Stimulated activated effector memory CD8-positive, alpha-beta T cell treated with anti-CD3 and anti-CD28 coated beads, Interleukin-12 subunit alpha, Interleukin-12 subunit beta, amount 100 ng/mL, for 72 hours (primary cell): ENCODE measurements around the gene HDGFL3.
A peak's percentile ranks its signal among the peaks of the same experiment; 100 is the strongest.

Experiments
- ATAC-seq: fragments of 150-1000 bp; cut with Tn5 transposase; 2 replicates; pipeline ENCODE4 v1.10.0; 2021
- DNase-seq, 2 donors: peaks; one replicate each; pipeline ENCODE4 v3.0.0; 2021 to 2022; ENCODE audit warnings: low spot score in 2 of 2
- H3K27ac Mint-ChIP-seq: one replicate; pipeline ENCODE4 v1.8.0; 2022; ENCODE audit warnings: mild to moderate bottlenecking, mixed read lengths
- H3K36me3 Mint-ChIP-seq: one replicate; pipeline ENCODE4 v1.8.0; 2022; ENCODE audit warnings: mild to moderate bottlenecking, mixed read lengths
- H3K4me1 Mint-ChIP-seq: one replicate; pipeline ENCODE4 v1.8.0; 2022; ENCODE audit warnings: mixed read lengths
- H3K4me3 Mint-ChIP-seq: one replicate; pipeline ENCODE4 v1.8.0; 2022; ENCODE audit warnings: mild to moderate bottlenecking, mixed read lengths
- H3K9me3 Mint-ChIP-seq: one replicate; pipeline ENCODE4 v1.8.0; 2022; ENCODE audit warnings: mixed read lengths

Gene HDGFL3

DNA sequence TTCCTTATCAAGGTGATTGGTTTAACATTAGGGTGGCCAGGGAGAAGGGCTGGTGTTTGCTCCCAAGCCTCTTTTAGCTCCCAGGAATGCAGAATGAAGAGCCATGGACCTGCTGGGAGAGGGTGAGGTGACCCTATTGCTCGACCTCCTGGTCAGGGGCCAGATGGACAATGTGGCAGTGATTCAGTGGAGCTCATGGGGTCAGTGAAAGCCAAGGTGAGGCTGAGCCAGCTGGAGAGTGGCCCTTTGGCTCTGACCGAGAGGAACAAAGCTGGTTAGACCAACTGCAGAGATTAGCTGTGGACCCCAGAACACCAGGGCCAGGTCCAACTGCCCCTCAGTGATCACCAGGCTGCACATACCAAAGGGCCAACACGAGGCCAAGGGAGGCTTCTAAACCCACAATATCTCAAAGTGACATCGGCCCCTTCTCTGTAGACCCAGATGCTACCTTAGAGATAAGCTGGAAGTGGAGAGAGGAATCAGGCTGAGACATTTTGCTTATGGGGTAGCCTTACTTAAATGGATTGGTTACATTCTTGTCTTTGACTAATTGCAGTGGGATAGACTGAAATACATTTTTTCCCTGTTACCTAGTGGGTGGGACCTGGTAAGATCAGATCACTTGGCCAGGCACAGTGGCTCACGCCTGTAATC is 124.8 kb downstream of the HDGFL3 start:
- DNase-seq: no peak
- H3K4me3 Mint-ChIP-seq: no peak overlapping the region
- no peaks in the 10 kb centered on the region for H3K9me3 Mint-ChIP-seq
- no peak for ATAC-seq
- H3K36me3 Mint-ChIP-seq: peaks cover 5% of the 10 kb centered on the region
- H3K27ac Mint-ChIP-seq: no peak overlapping the region
- no peaks in the 10 kb centered on the region for H3K4me1 Mint-ChIP-seq

DNA sequence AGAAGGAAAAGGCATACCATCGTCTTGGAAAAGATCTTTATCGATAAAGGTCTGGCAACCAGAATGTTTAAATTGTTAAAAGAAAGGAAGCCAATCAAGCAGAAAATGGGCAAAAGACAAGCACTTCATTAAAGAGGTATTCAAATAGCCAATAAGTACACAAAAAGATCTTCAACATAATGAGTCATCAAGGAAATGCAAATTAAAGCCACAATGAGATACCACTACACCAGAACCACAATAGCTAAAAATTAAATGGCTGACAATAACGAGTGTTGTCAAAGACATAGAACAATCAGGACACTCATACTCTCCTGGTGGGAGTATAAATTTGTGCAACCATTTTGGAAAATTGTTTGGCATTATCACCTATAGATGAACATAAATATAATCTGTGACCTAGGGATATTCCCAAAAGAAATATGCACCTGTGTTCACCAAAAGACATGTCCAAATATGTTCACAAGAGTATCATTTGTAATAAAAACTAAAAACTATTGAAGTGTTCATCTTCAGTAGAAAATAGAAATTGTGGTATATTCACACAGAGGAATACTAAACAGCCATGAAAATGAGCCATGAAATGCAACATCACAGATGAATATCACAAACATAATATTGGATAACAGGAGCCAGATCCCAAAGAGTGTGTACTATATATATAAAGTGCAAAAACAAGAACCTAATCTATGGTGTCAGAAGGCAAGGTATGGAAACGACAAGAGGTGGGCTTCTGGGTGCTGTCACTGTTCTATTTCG is 126.2 kb downstream of the HDGFL3 start:
- Mint-ChIP-seq H3K4me1 (no peaks in the 10 kb centered on the region), H3K4me3 (no peak overlapping the region), H3K36me3 (peaks cover 5% of the 10 kb centered on the region), H3K9me3 (no peaks in the 10 kb centered on the region), H3K27ac (no peak overlapping the region)
- ATAC-seq (peak; percentile 65), DNase-seq (no peak)

DNA sequence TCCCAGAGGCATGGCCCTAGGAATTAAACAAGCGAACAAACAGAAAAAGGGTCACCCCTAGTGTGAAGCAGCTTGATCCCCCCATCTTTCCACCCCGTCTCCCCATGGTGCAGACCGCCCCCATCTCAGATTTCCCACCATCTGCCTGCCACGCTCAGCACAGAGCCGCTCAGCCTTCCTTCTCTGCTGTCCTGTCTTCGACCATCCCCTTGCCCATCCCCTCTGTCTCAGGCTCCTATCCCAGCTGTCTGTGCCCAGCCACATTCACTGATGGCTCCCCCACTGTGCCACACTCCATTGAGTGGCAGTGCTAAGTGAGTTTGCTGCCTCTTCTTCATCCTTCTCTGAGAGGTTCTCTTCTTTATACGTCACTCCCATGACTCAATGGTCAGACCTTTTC is 128.9 kb downstream of the HDGFL3 start:
- H3K9me3 Mint-ChIP-seq: no peaks in the 10 kb centered on the region
- H3K4me3 Mint-ChIP-seq: no peak overlapping the region
- peaks cover 5% of the 10 kb centered on the region for H3K36me3 Mint-ChIP-seq
- H3K27ac Mint-ChIP-seq: no peak overlapping the region
- H3K4me1 Mint-ChIP-seq: no peaks in the 10 kb centered on the region
- ATAC-seq (no peak), DNase-seq (no peak)
